WTC11 (cell line): ENCODE data around the gene COL21A1. TPM values are rescaled to one million over a fixed set of nuclear protein-coding genes. Genes with fewer than 3 reads are reported as not detected.

Source experiments
- ATAC-seq: fragments of 200-7000 bp; cut with Tn5 transposase; 2 replicates; pipeline ENCODE4 v1.10.0; 2021; ENCODE audit warnings: mild to moderate bottlenecking, moderate library complexity
- CTCF ChIA-PET: fragments of 300-600 bp; sonication (Branson Sonifier 250); formaldehyde crosslinking; loops from one replicate; lab custom pipeline; 2021; ENCODE audit warnings: antibody characterized with exemption; lab: Charles Lee
- POLR2A ChIA-PET: fragments of 350-600 bp; sonication (Branson Sonifier 250); formaldehyde crosslinking; loops from one replicate; lab custom pipeline; 2021; ENCODE audit warnings: antibody characterized with exemption; lab: Charles Lee
- DNase-seq: peaks from one replicate; pipeline ENCODE4 v3.0.0; 2021; ENCODE audit warnings: low spot score
- H3K27ac Mint-ChIP-seq: 2 replicates; pipeline ENCODE4 v1.8.0; 2021; ENCODE audit warnings: mixed read lengths
- H3K27me3 Mint-ChIP-seq: 2 replicates; pipeline ENCODE4 v1.8.0; 2021; ENCODE audit warnings: low read depth, mild to moderate bottlenecking, moderate library complexity, mixed read lengths
- H3K36me3 Mint-ChIP-seq: 2 replicates; pipeline ENCODE4 v1.8.0; 2021; ENCODE audit warnings: mixed read lengths
- H3K4me1 Mint-ChIP-seq: 2 replicates; pipeline ENCODE4 v1.8.0; 2022; ENCODE audit warnings: mixed read lengths
- H3K4me3 Mint-ChIP-seq: 2 replicates; pipeline ENCODE4 v1.8.0; 2021; ENCODE audit warnings: mild to moderate bottlenecking, moderate library complexity, mixed read lengths
- H3K9me3 Mint-ChIP-seq: 2 replicates; pipeline ENCODE4 v1.8.0; 2021; ENCODE audit warnings: mixed read lengths
- CBFB ChIP-seq: sonication (generic); formaldehyde crosslinking; IDR thresholded peaks from 2 replicates; pipeline ENCODE4 v1.8.1; 2022; ENCODE audit warnings: mild to moderate bottlenecking, low read depth, missing genetic modification reagents
- CREM ChIP-seq: sonication (generic); formaldehyde crosslinking; IDR thresholded peaks from 2 replicates; pipeline ENCODE4 v1.8.1; 2022; ENCODE audit warnings: mild to moderate bottlenecking, missing genetic modification reagents, moderate library complexity
- FOXJ3 ChIP-seq: sonication (generic); formaldehyde crosslinking; IDR thresholded peaks from 2 replicates; pipeline ENCODE4 v1.9.0; 2021; ENCODE audit warnings: missing genetic modification reagents, mild to moderate bottlenecking, borderline replicate concordance
- FOXK1 ChIP-seq: sonication (generic); formaldehyde crosslinking; IDR thresholded peaks from 2 replicates; pipeline ENCODE4 v1.8.0; 2022; ENCODE audit warnings: mild to moderate bottlenecking, moderate library complexity, missing genetic modification reagents
- GABPB1 ChIP-seq: sonication (generic); formaldehyde crosslinking; IDR thresholded peaks from 2 replicates; pipeline ENCODE4 v1.8.1; 2023; ENCODE audit warnings: mild to moderate bottlenecking, missing genetic modification reagents
- HMGA2 ChIP-seq: fragments of 250-450 bp; sonication (Bioruptor Pico); IDR thresholded peaks from 2 replicates; pipeline ENCODE4 v1.4.0; 2021; ENCODE audit warnings: mild to moderate bottlenecking, moderate library complexity
- IRF2 ChIP-seq: sonication (generic); formaldehyde crosslinking; IDR thresholded peaks from 2 replicates; pipeline ENCODE4 v1.8.0; 2022; ENCODE audit warnings: low read depth, missing genetic modification reagents, borderline replicate concordance
- JUN ChIP-seq: sonication (generic); formaldehyde crosslinking; IDR thresholded peaks from 2 replicates; pipeline ENCODE4 v1.8.0; 2023; ENCODE audit warnings: mild to moderate bottlenecking, missing genetic modification reagents
- KAT7 ChIP-seq: sonication (generic); formaldehyde crosslinking; IDR thresholded peaks from 2 replicates; pipeline ENCODE4 v1.8.1; 2023; ENCODE audit warnings: missing genetic modification reagents, mild to moderate bottlenecking, borderline replicate concordance
- NR2C2 ChIP-seq: sonication (generic); formaldehyde crosslinking; IDR thresholded peaks from 2 replicates; pipeline ENCODE4 v1.8.0; 2022; ENCODE audit warnings: mild to moderate bottlenecking, missing genetic modification reagents
- NR3C1 ChIP-seq: sonication (generic); formaldehyde crosslinking; conservative IDR thresholded peaks from 2 replicates; pipeline ENCODE4 v1.8.1; 2023; ENCODE audit warnings: low read depth, mild to moderate bottlenecking, missing genetic modification reagents
- OVOL2 ChIP-seq: fragments of 250-450 bp; sonication (Bioruptor Pico); IDR thresholded peaks from 2 replicates; pipeline ENCODE4 v1.9.0; 2021; ENCODE audit warnings: mild to moderate bottlenecking, borderline replicate concordance
- TEAD4 ChIP-seq: sonication (generic); formaldehyde crosslinking; IDR thresholded peaks from 2 replicates; pipeline ENCODE4 v1.8.0; 2022; ENCODE audit warnings: mild to moderate bottlenecking, missing genetic modification reagents
- TP53 ChIP-seq: sonication (generic); formaldehyde crosslinking; IDR thresholded peaks from 2 replicates; pipeline ENCODE4 v1.8.1; 2023; ENCODE audit warnings: mild to moderate bottlenecking, missing genetic modification reagents
- ZNF423 ChIP-seq: fragments of 250-450 bp; sonication (Bioruptor Pico); IDR thresholded peaks from 2 replicates; pipeline ENCODE4 v2.1.2; 2022; ENCODE audit warnings: mild to moderate bottlenecking, moderate library complexity
- ZNF671 ChIP-seq: fragments of 250-450 bp; sonication (Bioruptor Pico); IDR thresholded peaks from 2 replicates; pipeline ENCODE4 v1.8.0; 2021; ENCODE audit warnings: mild to moderate bottlenecking
- total RNA-seq: library from RNA; stranded (reverse); gene quantifications from 3 replicates; pipeline ENCODE4 v1.2.3, GENCODE V29; 2021
- TF ChIP-seq, protein P1 (sequence below): sonication (generic); formaldehyde crosslinking; IDR thresholded peaks from 2 replicates; pipeline ENCODE4 v1.8.1; 2023; ENCODE audit warnings: mild to moderate bottlenecking, missing genetic modification reagents, moderate library complexity
- TF ChIP-seq, protein P2 (sequence below): fragments of 250-450 bp; sonication (Bioruptor Pico); IDR thresholded peaks from 2 replicates; pipeline ENCODE4 v1.9.0; 2021; ENCODE audit warnings: mild to moderate bottlenecking
- TF ChIP-seq, protein P3 (sequence below): fragments of 250-450 bp; sonication (Bioruptor Pico); IDR thresholded peaks from 2 replicates; pipeline ENCODE4 v1.9.0; 2021; ENCODE audit warnings: mild to moderate bottlenecking, borderline replicate concordance
- TF ChIP-seq, protein P4 (sequence below): fragments of 250-450 bp; sonication (Bioruptor Pico); IDR thresholded peaks from 2 replicates; pipeline ENCODE4 v1.9.0; 2021; ENCODE audit warnings: mild to moderate bottlenecking
- TF ChIP-seq, protein P5 (sequence below): fragments of 250-450 bp; sonication (Bioruptor Pico); IDR thresholded peaks from 2 replicates; pipeline ENCODE4 v1.8.0; 2021; ENCODE audit warnings: mild to moderate bottlenecking

COL21A1 gene
- total RNA-seq, 1 experiment from 2014 or later = 4.4 TPM

DNA sequence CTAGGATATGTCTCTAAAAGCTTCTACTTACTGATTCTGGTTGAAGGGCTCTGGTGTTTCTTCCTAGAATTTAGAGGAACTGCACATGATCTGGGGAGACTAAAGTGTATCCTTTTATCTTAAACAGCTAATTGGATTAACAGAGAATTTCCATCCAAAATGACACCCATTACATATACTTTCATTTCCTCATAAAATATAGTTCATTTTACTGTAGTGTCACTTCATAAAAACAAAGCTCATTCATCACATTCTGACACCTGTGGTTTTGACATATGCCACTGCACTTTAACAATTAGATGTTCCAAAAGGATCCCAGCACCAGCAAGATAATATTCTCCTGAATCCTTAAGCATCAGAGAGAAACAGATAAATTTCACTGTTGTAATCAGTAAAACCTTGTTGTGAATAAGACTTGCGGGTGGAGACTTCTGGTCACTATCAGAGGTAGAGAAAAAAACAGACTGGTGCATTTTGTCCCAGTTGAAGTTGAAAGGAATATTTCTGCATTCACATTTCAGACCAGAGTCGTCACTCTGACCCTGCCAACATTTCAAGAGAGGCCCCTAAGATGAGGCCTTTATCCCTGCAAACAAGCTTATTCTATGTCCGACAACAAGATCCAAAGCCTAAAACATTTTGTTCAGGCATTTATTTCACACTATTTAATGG lies 196.7 kb downstream of the COL21A1 start (continued):
- TF ChIP-seq JUN (CRISPR knock-in tag) = no peak
- TF ChIP-seq, protein P1, sequence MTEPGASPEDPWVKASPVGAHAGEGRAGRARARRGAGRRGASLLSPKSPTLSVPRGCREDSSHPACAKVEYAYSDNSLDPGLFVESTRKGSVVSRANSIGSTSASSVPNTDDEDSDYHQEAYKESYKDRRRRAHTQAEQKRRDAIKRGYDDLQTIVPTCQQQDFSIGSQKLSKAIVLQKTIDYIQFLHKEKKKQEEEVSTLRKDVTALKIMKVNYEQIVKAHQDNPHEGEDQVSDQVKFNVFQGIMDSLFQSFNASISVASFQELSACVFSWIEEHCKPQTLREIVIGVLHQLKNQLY = no peak
- no peak for TF ChIP-seq NR3C1 (CRISPR knock-in tag)

DNA sequence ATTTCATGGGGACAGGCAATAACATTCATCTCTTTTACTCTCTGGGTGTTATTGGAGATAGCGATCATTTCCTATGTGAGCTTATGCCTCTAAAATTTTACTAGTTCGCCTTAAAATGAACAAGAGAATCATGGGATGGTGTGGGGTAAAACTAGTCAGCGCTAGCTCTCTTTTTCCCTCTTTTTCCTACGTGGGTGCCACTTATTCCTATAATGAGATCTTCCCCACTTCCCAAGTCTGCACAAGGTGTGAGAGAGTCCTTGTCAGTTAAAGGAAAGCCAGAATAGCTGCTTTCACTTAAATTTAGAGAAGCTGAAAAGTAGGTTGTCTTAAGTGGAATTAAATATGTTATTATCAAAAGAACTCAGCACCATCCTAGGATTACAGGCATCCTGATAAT lies 198.8 kb downstream of the COL21A1 start:
- no peaks in the 10 kb centered on the region for H3K9me3 Mint-ChIP-seq
- ATAC-seq (no peak), DNase-seq (no peak)
- no peak for TF ChIP-seq ZNF423 (CRISPR knock-in tag)
- TF ChIP-seq ZNF671 = no peak
- TF ChIP-seq KAT7 (CRISPR knock-in tag) = no peak
- no peak for TF ChIP-seq IRF2 (CRISPR knock-in tag)
- TF ChIP-seq CREM = no peak
- TF ChIP-seq, protein P2, sequence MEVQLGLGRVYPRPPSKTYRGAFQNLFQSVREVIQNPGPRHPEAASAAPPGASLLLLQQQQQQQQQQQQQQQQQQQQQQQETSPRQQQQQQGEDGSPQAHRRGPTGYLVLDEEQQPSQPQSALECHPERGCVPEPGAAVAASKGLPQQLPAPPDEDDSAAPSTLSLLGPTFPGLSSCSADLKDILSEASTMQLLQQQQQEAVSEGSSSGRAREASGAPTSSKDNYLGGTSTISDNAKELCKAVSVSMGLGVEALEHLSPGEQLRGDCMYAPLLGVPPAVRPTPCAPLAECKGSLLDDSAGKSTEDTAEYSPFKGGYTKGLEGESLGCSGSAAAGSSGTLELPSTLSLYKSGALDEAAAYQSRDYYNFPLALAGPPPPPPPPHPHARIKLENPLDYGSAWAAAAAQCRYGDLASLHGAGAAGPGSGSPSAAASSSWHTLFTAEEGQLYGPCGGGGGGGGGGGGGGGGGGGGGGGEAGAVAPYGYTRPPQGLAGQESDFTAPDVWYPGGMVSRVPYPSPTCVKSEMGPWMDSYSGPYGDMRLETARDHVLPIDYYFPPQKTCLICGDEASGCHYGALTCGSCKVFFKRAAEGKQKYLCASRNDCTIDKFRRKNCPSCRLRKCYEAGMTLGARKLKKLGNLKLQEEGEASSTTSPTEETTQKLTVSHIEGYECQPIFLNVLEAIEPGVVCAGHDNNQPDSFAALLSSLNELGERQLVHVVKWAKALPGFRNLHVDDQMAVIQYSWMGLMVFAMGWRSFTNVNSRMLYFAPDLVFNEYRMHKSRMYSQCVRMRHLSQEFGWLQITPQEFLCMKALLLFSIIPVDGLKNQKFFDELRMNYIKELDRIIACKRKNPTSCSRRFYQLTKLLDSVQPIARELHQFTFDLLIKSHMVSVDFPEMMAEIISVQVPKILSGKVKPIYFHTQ = no peak
- TF ChIP-seq, protein P3, sequence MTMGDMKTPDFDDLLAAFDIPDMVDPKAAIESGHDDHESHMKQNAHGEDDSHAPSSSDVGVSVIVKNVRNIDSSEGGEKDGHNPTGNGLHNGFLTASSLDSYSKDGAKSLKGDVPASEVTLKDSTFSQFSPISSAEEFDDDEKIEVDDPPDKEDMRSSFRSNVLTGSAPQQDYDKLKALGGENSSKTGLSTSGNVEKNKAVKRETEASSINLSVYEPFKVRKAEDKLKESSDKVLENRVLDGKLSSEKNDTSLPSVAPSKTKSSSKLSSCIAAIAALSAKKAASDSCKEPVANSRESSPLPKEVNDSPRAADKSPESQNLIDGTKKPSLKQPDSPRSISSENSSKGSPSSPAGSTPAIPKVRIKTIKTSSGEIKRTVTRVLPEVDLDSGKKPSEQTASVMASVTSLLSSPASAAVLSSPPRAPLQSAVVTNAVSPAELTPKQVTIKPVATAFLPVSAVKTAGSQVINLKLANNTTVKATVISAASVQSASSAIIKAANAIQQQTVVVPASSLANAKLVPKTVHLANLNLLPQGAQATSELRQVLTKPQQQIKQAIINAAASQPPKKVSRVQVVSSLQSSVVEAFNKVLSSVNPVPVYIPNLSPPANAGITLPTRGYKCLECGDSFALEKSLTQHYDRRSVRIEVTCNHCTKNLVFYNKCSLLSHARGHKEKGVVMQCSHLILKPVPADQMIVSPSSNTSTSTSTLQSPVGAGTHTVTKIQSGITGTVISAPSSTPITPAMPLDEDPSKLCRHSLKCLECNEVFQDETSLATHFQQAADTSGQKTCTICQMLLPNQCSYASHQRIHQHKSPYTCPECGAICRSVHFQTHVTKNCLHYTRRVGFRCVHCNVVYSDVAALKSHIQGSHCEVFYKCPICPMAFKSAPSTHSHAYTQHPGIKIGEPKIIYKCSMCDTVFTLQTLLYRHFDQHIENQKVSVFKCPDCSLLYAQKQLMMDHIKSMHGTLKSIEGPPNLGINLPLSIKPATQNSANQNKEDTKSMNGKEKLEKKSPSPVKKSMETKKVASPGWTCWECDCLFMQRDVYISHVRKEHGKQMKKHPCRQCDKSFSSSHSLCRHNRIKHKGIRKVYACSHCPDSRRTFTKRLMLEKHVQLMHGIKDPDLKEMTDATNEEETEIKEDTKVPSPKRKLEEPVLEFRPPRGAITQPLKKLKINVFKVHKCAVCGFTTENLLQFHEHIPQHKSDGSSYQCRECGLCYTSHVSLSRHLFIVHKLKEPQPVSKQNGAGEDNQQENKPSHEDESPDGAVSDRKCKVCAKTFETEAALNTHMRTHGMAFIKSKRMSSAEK (CRISPR knock-in tag) = no peak
- TF ChIP-seq NR2C2 (CRISPR knock-in tag) = no peak
- H3K4me1 Mint-ChIP-seq = peaks cover 3% of the 10 kb centered on the region
- no peaks in the 10 kb centered on the region for H3K36me3 Mint-ChIP-seq
- H3K4me3 Mint-ChIP-seq = no peak overlapping the region
- no peaks in the 10 kb centered on the region for H3K27me3 Mint-ChIP-seq
- ChIA-PET CTCF (interaction anchor here (1.7 kb wide), 1 partner anchor 199 kb away, joined by 6 read pairs; the partner anchor contains the start of gene COL21A1), POLR2A (no interaction called here)
- no peak overlapping the region for H3K27ac Mint-ChIP-seq

DNA sequence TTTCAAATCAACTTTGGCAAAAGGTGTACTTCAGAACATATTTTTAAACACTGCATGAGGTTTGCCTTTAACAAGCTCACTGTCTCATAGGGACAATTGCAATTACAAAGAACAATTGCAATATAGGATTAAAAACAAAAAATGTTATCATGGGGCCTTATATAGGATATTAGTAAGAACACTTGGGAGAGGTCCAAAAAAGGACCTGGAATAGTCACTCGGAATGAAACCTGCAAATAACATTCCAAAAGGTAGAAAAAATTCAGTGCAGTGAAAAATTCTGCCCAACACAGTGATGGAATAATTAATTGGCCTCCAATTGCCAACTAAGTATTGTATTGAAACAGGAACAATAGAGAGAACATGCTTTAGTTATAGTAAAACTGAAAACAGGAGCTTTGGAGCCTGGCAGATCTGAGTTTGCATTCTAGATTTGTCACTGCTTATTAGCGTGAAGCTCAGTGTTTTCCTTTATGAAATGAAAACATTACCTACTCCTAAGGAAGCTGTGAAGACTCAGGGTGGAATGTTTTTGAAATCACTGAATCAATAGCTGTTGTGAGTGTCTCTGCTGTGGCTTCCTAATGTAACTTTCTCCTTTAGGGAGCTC lies 199.3 kb downstream of the COL21A1 start:
- ChIA-PET POLR2A (no interaction called here), CTCF (interaction anchor here (1.7 kb wide), 1 partner anchor 199 kb away, joined by 6 read pairs; the partner anchor contains the start of gene COL21A1)
- no peak overlapping the region for H3K4me3 Mint-ChIP-seq
- peaks cover 3% of the 10 kb centered on the region for H3K4me1 Mint-ChIP-seq
- H3K9me3 Mint-ChIP-seq = no peaks in the 10 kb centered on the region
- no peaks in the 10 kb centered on the region for H3K27me3 Mint-ChIP-seq
- no peaks in the 10 kb centered on the region for H3K36me3 Mint-ChIP-seq
- ATAC-seq (no peak), DNase-seq (no peak)
- no peak overlapping the region for H3K27ac Mint-ChIP-seq
- TF ChIP-seq, protein P4, sequence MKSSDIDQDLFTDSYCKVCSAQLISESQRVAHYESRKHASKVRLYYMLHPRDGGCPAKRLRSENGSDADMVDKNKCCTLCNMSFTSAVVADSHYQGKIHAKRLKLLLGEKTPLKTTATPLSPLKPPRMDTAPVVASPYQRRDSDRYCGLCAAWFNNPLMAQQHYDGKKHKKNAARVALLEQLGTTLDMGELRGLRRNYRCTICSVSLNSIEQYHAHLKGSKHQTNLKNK (CRISPR knock-in tag) = no peak
- TF ChIP-seq FOXK1 = no peak
- TF ChIP-seq IRF2 (CRISPR knock-in tag) = no peak
- no peak for TF ChIP-seq HMGA2
- no peak for TF ChIP-seq CBFB (CRISPR knock-in tag)
- TF ChIP-seq TEAD4 (CRISPR knock-in tag) = no peak
- TF ChIP-seq, protein P5, sequence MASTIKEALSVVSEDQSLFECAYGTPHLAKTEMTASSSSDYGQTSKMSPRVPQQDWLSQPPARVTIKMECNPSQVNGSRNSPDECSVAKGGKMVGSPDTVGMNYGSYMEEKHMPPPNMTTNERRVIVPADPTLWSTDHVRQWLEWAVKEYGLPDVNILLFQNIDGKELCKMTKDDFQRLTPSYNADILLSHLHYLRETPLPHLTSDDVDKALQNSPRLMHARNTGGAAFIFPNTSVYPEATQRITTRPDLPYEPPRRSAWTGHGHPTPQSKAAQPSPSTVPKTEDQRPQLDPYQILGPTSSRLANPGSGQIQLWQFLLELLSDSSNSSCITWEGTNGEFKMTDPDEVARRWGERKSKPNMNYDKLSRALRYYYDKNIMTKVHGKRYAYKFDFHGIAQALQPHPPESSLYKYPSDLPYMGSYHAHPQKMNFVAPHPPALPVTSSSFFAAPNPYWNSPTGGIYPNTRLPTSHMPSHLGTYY (CRISPR knock-in tag) = no peak
- no peak for TF ChIP-seq GABPB1
- no peak for TF ChIP-seq OVOL2 (CRISPR knock-in tag)
- TF ChIP-seq FOXJ3 (CRISPR knock-in tag) = no peak
- TF ChIP-seq, protein P2 = no peak
- no peak for TF ChIP-seq TP53
